GM13977 (cell line): Measurements from ENCODE around the gene LMAN2.

Experiments
- DNase-seq: peaks from one replicate; pipeline ENCODE4 v3.0.0; 2012; ENCODE audit warnings: low spot score
- in situ Hi-C: fragments of 300-500 bp; cut with MboI; formaldehyde crosslinking; loops from one replicate; pipeline ENCODE4 v1.12.0; 2022; ENCODE audit warnings: low sequenced_read_pairs, low pct_unique_long_range_greater_than_20kb, mixed read lengths, inconsistent platforms; ENCODE audit not compliant: unreplicated experiment
- TF ChIP-seq, protein P1 (sequence below): IDR thresholded peaks from 2 replicates; pipeline ENCODE4 v1.5.1; 2012; ENCODE audit warnings: mild to moderate bottlenecking, control low read depth; ENCODE audit not compliant: insufficient read depth; ENCODE audit errors: extremely low read depth, missing control alignments

The LMAN2 gene

DNA sequence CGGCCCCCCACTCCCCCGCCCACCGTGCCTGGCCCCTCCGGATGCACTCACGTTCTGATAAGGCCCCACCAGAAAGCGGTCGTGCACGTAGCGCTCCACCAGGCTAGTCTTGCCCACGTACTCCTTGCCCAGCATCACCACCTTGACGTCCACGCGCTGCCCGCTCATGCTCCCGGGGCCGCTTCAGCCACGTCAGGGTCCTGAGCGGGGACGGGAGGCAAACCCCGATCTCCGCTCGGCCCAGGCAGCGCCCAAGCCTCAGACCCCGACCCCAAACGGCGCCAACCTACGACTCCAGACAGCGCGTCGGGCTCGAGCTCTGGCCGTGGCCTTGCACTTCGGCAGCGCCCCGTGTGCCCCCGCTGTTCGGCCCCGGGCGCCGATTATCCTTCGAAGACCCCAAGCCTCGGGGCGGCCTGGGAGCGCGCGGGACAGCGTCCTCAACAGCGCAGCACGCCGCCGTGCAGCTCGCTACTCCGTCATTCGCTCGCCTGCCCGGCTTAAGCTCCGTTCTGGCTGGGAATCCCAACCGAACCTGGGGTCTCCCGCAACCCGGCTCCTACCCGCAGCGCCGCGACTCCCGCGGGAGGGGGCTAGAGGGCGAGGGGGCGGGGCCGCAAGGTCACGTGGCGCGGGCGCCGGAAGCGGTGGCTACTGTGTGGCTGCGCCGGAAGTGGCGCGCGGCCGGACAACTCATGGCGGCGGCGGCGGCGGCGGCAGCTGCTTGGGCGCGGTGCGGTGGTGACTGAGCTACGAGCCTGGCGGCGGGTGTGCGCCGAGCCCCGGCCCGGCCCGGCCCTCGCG is 48.1 kb downstream of the LMAN2 start, which contains the start of the genes PRELID1 and RAB24:
TSS of gene PRELID1 (plus strand) at position 679 of the 804 bp plus-strand sequence. CDS start 187 bp downstream, outside the sequence.
TSS of gene RAB24 (minus strand) at position 599 of the 804 bp plus-strand sequence. CDS start at position 168, 431 bp downstream.
- in situ Hi-C loops: no loop called here
- peak; percentile 95 for DNase-seq
- TF ChIP-seq, protein P1, sequence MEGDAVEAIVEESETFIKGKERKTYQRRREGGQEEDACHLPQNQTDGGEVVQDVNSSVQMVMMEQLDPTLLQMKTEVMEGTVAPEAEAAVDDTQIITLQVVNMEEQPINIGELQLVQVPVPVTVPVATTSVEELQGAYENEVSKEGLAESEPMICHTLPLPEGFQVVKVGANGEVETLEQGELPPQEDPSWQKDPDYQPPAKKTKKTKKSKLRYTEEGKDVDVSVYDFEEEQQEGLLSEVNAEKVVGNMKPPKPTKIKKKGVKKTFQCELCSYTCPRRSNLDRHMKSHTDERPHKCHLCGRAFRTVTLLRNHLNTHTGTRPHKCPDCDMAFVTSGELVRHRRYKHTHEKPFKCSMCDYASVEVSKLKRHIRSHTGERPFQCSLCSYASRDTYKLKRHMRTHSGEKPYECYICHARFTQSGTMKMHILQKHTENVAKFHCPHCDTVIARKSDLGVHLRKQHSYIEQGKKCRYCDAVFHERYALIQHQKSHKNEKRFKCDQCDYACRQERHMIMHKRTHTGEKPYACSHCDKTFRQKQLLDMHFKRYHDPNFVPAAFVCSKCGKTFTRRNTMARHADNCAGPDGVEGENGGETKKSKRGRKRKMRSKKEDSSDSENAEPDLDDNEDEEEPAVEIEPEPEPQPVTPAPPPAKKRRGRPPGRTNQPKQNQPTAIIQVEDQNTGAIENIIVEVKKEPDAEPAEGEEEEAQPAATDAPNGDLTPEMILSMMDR: peak; percentile 42

DNA sequence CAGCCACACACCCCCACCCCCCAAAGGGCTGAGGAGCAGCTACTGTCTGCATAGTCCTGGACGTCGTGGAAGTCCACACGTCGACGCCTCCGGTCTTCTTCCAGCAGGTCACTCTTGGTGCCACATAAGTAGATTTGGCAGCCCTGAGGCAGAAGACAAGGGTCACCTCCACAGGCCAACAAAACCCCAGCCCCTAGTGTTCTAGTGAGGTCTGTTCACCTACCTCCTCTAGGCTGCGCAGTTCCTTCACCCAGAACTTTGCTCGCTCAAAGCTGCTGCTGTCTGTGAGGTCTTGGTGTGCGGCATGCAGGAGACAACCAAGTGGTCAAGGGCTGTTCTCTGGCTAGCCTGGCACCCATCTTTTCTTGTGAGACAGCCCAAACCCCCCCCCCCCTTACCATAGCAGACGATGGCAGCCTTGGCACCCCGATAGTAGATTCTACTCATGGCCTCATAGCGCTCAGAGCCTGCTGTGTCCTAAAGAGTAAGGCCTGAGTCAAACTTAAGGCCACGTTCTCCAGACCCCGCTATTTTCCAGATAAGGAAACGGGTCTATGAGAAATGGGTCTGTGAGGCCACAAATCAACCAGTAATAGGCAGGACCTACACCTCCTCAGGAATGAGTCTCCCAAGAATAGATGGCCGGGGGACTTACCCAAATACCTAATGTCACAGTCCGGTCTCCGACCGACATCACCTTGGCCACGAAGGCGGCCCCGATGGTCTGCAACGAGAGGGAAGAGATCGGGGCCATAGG is 48.9 kb downstream of the LMAN2 start:
- in situ Hi-C loops: no loop called here

DNA sequence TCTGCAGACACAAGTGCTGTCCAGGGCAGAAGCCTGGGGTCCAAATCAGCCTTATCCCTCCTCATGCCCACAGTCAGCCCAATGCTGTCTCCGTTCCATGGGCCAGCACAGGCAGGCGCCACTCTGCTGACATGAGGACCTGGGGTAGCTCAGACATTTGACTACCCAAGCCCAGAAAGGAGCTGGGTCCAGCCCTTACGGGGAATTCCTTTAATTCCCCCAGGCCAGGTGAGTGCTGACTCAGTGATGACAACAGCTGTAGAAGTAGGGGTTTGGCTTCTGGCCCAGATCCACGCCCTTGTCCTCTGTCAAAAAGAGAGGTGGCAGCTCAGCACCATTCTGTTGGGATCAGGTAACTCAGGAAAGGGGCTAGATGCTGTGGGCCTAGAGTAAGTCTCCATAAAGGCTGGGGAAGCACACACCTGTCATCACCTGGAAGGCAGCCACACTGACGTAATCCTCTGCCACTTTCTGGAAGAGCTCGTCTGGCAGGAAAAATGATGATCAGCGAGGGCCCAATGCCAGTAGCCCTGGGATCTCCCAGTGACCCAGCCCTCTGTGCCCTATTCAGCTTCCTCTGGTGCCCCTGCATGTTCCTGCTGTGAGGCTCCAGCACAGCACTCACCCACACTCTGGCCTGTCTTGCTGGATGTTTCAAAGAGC is 49.8 kb downstream of the LMAN2 start:
- in situ Hi-C loops: no loop called here
- TF ChIP-seq, protein P1: no peak
- peak; percentile 46 for DNase-seq

More for the DNA sequence above, 48.9 kb downstream of the LMAN2 start:
- DNase-seq: no peak
- TF ChIP-seq, protein P1: peak; percentile 23

DNA sequence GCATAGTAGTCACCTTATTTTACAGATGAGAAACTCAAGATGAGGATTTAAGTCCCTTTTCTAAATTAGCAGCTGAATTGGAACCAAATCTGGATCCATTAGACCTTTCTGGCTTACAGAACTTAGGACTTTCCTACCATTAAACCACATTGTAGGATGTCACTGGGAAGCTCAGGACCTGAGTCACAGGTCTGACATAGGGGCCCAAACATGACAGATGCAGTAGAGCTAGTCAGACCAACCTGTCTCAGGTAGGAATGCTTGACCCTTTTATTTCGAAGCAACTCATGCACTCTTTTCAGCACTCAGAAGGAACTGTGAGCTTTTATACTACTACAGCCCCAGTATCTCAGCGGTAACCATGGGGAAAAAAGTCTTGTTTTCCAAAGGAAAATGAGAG is 50.5 kb downstream of the LMAN2 start:
- TF ChIP-seq, protein P1: no peak
- DNase-seq: no peak
- in situ Hi-C loops: no loop called here

DNA sequence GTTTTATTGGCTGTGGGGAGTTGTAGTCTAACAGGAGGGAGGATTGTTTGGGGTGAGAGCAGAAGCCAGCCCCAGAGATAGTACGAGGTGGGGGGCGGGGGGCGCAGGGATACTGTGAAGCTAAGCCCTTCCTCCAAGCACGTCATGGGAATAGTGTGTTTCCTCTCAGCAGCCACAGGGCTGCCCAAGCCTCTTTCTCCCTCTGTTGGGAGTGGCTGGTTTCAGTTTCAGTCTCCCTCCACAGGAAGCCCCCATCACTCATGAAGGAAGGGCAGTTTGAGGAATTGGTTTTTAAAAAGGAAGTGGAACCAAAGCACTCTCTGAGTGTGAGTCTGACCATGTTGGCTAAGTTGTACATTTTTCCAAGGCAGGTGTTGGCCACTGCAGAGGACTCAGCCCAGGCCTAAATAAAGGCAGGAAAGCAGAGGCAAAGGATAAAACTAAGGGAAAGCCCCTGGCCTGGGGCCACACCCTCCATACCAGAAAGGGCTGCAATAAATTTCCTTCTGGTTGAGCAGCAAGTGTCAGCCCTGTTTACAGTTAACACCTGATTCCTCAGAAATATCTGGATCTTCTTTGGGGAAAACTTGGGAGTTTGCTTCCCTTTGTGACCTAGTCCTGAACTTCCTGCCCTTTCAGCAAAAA is 51.1 kb downstream of the LMAN2 start:
- in situ Hi-C loops: no loop called here
- DNase-seq: peak; percentile 55
- TF ChIP-seq, protein P1: no peak

DNA sequence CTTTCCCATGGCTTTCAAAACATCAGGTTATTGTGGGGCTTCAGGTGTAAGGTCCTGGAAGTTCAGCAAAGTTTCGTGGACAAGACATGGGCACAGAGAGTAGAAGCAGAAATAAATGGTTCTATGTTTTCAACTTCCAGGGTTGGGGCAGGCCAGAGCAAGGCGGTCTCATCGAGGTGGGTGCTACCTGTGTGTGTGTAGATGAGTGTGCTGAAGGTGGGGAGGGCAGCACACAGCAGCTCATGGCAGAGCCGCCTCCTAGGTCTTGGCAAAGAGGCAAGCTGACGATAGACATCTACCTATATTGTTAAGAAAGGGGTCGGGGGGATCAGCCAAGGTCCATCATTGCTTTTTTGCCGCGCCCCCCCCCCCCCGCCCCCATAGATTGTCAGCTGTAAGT is 51.8 kb downstream of the LMAN2 start:
- in situ Hi-C loops: no loop called here
- TF ChIP-seq, protein P1: no peak
- no peak for DNase-seq
